Measurements from ENCODE around the gene SPRED2. TPM values are rescaled to one million over a fixed set of nuclear protein-coding genes. Genes with fewer than 3 reads are reported as not detected.

Gene SPRED2
- total RNA-seq, 2 experiments from 2014 or later, result 9.5 to 12.7 TPM

GRCh38 chr2:65392609-65393008, 39.8 kb downstream of the SPRED2 start:
- Mint-ChIP-seq H3K27me3 (ENCODE audit: low read depth) (peaks cover 18% of the 10 kb centered on the region), H3K36me3 (ENCODE audit: low read depth) (no peaks in the 10 kb centered on the region), H3K4me1 (ENCODE audit: low read depth) (peaks cover 48% of the 10 kb centered on the region), H3K9me3 (ENCODE audit: insufficient read depth) (no peaks in the 10 kb centered on the region), H3K27ac (no peak overlapping the region), H3K4me3 (no peak overlapping the region)
- POLR2A ChIA-PET, result no interaction called here
- ATAC-seq (no peak), DNase-seq (no peak)
- CTCF ChIA-PET, result interaction anchor here (0.7 kb wide), 1 partner anchor 10 kb away, joined by 3 read pairs; no protein-coding TSS in a partner anchor

GRCh38 chr2:65390134-65390533, 42.3 kb downstream of the SPRED2 start:
- CTCF ChIA-PET, result no interaction called here
- Mint-ChIP-seq H3K27ac (no peak overlapping the region), H3K4me1 (ENCODE audit: low read depth) (peaks cover 28% of the 10 kb centered on the region), H3K36me3 (ENCODE audit: low read depth) (no peaks in the 10 kb centered on the region), H3K27me3 (ENCODE audit: low read depth) (peaks cover 19% of the 10 kb centered on the region), H3K4me3 (no peak overlapping the region), H3K9me3 (ENCODE audit: insufficient read depth) (no peaks in the 10 kb centered on the region)
- POLR2A ChIA-PET, result no interaction called here
- DNase-seq, result no peak
- ATAC-seq, result no peak

DNA sequence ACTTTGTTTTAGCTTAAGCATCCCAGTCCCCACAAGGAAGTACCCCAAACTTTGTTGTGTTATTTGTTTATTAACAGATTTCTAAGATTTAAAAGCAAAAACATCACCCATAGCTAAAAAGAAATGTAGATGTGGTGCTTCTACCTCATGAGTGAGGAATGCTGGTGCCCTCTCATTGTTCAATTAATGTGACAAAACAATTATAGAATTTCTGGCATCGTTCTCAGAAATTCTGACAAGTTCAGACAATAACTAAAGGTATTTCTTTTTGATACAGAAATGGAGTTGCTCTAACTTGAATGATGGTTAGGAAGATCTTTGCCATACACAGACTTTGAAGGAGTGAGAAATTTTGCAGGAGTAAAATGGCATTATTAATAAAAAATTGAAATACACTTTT, 42.9 kb downstream of the SPRED2 start:
- no peak for DNase-seq
- no peaks in the 10 kb centered on the region for H3K36me3 Mint-ChIP-seq (ENCODE audit: low read depth)
- no peak overlapping the region for H3K4me3 Mint-ChIP-seq
- H3K27ac Mint-ChIP-seq, result no peak overlapping the region
- POLR2A ChIA-PET, result no interaction called here
- ATAC-seq, result no peak
- peaks cover 19% of the 10 kb centered on the region for H3K27me3 Mint-ChIP-seq (ENCODE audit: low read depth)
- H3K9me3 Mint-ChIP-seq (ENCODE audit: insufficient read depth), result no peaks in the 10 kb centered on the region
- CTCF ChIA-PET, result no interaction called here
- H3K4me1 Mint-ChIP-seq (ENCODE audit: low read depth), result peaks cover 27% of the 10 kb centered on the region

GRCh38 chr2:65388596-65389390, 43.6 kb downstream of the SPRED2 start:
- no peak overlapping the region for H3K4me3 Mint-ChIP-seq
- no peak overlapping the region for H3K27ac Mint-ChIP-seq
- H3K36me3 Mint-ChIP-seq (ENCODE audit: low read depth), result no peaks in the 10 kb centered on the region
- ATAC-seq (no peak), DNase-seq (no peak)
- peaks cover 13% of the 10 kb centered on the region for H3K27me3 Mint-ChIP-seq (ENCODE audit: low read depth)
- H3K4me1 Mint-ChIP-seq (ENCODE audit: low read depth), result peaks cover 24% of the 10 kb centered on the region
- CTCF ChIA-PET, result no interaction called here
- POLR2A ChIA-PET, result no interaction called here
- H3K9me3 Mint-ChIP-seq (ENCODE audit: insufficient read depth), result no peaks in the 10 kb centered on the region

DNA sequence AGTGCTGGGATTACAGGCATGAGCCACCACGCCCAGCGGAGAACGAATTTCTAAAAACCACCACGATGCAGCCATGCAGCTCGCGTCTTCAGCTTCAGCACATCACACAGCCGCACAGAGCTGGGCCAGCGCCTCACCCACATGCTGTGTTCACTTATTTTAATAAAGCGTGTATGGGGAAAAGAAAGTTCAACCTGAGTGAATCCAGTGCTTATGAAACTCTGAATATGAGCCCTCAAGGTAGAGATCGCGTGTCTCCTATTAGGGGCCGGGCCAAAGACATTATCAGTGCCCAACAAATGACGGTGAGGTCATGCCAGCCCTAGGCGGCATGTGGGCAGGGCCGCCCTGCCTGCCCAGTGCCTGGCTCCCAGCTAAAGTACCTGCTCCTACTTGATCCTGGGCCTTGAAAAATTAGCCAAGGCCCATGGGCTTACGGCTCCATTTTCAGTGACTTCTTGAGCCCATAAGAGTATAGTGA, 44.3 kb downstream of the SPRED2 start:
- no peaks in the 10 kb centered on the region for H3K36me3 Mint-ChIP-seq (ENCODE audit: low read depth)
- peaks cover 29% of the 10 kb centered on the region for H3K4me1 Mint-ChIP-seq (ENCODE audit: low read depth)
- ChIA-PET CTCF (no interaction called here), POLR2A (no interaction called here)
- H3K27ac Mint-ChIP-seq, result no peak overlapping the region
- no peak overlapping the region for H3K4me3 Mint-ChIP-seq
- no peak for ATAC-seq
- peaks cover 10% of the 10 kb centered on the region for H3K27me3 Mint-ChIP-seq (ENCODE audit: low read depth)
- H3K9me3 Mint-ChIP-seq (ENCODE audit: insufficient read depth), result no peaks in the 10 kb centered on the region
- no peak for DNase-seq

DNA sequence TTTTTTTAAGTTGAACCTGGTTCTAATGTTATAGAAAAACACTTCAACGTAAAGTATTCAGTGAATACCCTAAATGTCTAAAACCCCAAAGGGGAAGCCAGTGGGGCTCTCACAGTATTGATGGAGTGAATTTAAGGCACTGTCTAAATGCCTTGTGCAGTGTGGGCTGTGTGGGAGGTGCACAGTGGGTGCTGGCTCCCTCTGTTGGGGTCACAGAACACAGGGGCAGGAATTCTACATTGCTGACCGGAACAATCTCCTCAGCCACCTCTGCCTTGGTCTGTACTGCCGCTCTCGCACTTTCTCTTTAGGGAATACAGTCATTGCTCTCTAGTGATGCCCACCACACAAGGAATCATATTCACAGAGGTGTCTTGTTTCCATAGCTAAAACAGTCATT, 45.4 kb downstream of the SPRED2 start:
- Mint-ChIP-seq H3K4me3 (no peak overlapping the region), H3K27me3 (ENCODE audit: low read depth) (peaks cover 6% of the 10 kb centered on the region), H3K9me3 (ENCODE audit: insufficient read depth) (no peaks in the 10 kb centered on the region), H3K27ac (no peak overlapping the region), H3K36me3 (ENCODE audit: low read depth) (no peaks in the 10 kb centered on the region), H3K4me1 (ENCODE audit: low read depth) (peaks cover 39% of the 10 kb centered on the region)
- no peak for ATAC-seq
- ChIA-PET CTCF (interaction anchor here (1.1 to 1.4 kb wide), 2 partner anchors 9 to 12 kb away, joined by 3 to 4 read pairs; no protein-coding TSS in a partner anchor), POLR2A (interaction anchor here (0.7 kb wide), 1 partner anchor 135 kb away, joined by 3 read pairs; no protein-coding TSS in a partner anchor)
- DNase-seq, result no peak

DNA sequence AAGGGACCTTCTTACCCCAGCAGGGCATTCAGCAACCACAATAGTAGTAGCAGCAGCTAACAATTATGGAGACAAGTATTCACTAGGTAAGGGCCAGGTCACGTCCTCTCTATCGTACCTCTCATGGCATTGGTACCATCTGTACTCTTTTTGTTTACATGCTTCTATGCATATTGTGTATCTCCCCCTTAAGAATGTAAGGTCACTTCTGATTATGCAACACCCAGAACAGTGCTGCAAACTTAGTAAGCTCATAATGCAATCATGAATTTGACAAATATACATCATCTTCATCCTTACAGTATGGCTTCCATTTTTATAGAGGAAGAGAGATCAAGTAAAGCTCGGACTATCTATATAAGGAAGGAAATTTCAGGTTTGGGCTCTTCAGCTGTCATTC, 46.1 kb downstream of the SPRED2 start:
- ChIA-PET CTCF (interaction anchor here (1.1 to 1.4 kb wide), 2 partner anchors 10 to 12 kb away, joined by 3 to 4 read pairs; no protein-coding TSS in a partner anchor), POLR2A (interaction anchor here (0.7 kb wide), 1 partner anchor 134 kb away, joined by 3 read pairs; no protein-coding TSS in a partner anchor)
- Mint-ChIP-seq H3K27me3 (ENCODE audit: low read depth) (peaks cover 9% of the 10 kb centered on the region), H3K27ac (no peak overlapping the region), H3K4me1 (ENCODE audit: low read depth) (peaks cover 45% of the 10 kb centered on the region), H3K36me3 (ENCODE audit: low read depth) (no peaks in the 10 kb centered on the region), H3K4me3 (no peak overlapping the region), H3K9me3 (ENCODE audit: insufficient read depth) (no peaks in the 10 kb centered on the region)
- DNase-seq (no peak), ATAC-seq (no peak)

- peaks cover 19% of the 10 kb centered on the region for H3K27me3 Mint-ChIP-seq (ENCODE audit: low read depth)
- no peak overlapping the region for H3K4me3 Mint-ChIP-seq
- no peaks in the 10 kb centered on the region for H3K36me3 Mint-ChIP-seq (ENCODE audit: low read depth)
- no peak overlapping the region for H3K27ac Mint-ChIP-seq
- ChIA-PET CTCF (interaction anchor here (0.6 to 1.5 kb wide), 13 partner anchors 8 to 318 kb away, joined by 3 to 10 read pairs (median 3); partner anchors contain the start of gene SPRED2), POLR2A (interaction anchor here (1.1 kb wide), 1 partner anchor 47 kb away, joined by 3 read pairs; no protein-coding TSS in a partner anchor)
- ATAC-seq, result no peak
- no peaks in the 10 kb centered on the region for H3K9me3 Mint-ChIP-seq (ENCODE audit: insufficient read depth)
- peaks cover 32% of the 10 kb centered on the region for H3K4me1 Mint-ChIP-seq (ENCODE audit: low read depth)
- no peak for DNase-seq
Measured at GRCh38 chr2:65383541-65384488, 48.6 kb downstream of the SPRED2 start.

DNA sequence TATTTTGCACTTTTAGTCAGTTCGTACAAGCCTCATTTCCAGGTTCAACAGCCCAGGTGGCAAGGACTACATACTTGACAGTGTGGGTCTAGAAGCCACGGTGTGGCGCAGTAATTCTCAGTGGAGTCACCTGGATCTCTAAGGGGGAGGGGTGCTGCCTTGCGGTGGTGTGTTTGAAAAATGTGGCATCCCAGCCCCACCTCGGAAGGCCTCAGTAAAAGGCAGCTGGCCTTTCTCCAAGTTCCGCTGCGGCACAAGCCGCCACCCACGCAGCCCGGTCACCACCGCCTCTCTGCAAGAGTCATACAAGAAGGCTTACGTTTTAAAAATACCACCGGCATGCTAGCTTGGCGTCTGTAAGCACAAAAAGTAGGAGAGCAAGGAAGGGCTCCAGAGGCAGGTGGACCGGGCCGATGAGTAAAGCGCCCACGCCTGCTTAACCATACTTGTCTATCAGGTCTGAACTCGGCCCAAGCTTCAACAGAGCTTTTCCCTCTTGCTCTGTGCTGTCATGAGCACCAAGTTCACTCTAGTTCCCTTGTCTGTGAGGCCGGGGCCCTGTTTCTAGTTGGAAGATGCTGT, 49.5 kb downstream of the SPRED2 start:
- peak overlapping the region; percentile 40 for H3K27ac Mint-ChIP-seq
- POLR2A ChIA-PET, result interaction anchor here (1.1 kb wide), 1 partner anchor 48 kb away, joined by 3 read pairs; no protein-coding TSS in a partner anchor
- DNase-seq (peak; percentile 79), ATAC-seq (peak; percentile 79)
- no peaks in the 10 kb centered on the region for H3K36me3 Mint-ChIP-seq (ENCODE audit: low read depth)
- H3K4me3 Mint-ChIP-seq, result peak overlapping the region; percentile 50
- peaks cover 32% of the 10 kb centered on the region for H3K4me1 Mint-ChIP-seq (ENCODE audit: low read depth)
- H3K9me3 Mint-ChIP-seq (ENCODE audit: insufficient read depth), result no peaks in the 10 kb centered on the region
- CTCF ChIA-PET, result interaction anchor here (0.7 to 1.5 kb wide), 13 partner anchors 9 to 317 kb away, joined by 3 to 10 read pairs (median 4); partner anchors contain the start of gene SPRED2
- peaks cover 19% of the 10 kb centered on the region for H3K27me3 Mint-ChIP-seq (ENCODE audit: low read depth)

DNA sequence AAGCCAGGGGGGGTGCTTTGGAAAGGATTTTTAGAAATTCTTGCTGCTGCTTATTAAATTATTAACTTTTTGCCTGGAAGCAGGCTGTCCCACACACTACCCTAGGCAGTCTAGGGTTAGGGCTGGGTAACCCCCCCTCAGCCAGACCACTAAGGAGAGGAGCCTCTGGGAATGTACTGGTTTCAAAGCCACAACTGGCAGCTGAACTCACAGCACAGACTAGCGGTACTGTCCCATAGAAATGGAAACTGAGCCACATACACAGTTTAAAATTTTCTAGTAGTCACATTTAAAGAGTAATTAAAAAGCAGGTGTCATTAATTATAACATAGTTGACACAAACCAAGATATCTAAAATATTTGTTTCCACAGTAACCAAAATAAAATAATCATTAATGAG, 50.1 kb downstream of the SPRED2 start:
- POLR2A ChIA-PET, result interaction anchor here (1.1 kb wide), 1 partner anchor 48 kb away, joined by 3 read pairs; no protein-coding TSS in a partner anchor
- Mint-ChIP-seq H3K27ac (no peak overlapping the region), H3K4me3 (no peak overlapping the region), H3K4me1 (ENCODE audit: low read depth) (peaks cover 37% of the 10 kb centered on the region), H3K27me3 (ENCODE audit: low read depth) (peaks cover 19% of the 10 kb centered on the region), H3K36me3 (ENCODE audit: low read depth) (no peaks in the 10 kb centered on the region), H3K9me3 (ENCODE audit: insufficient read depth) (no peaks in the 10 kb centered on the region)
- CTCF ChIA-PET, result interaction anchor here (0.8 to 1.4 kb wide), 4 partner anchors 10 to 32 kb away, joined by 3 to 4 read pairs (median 4); no protein-coding TSS in a partner anchor
- ATAC-seq (no peak), DNase-seq (no peak)

DNA sequence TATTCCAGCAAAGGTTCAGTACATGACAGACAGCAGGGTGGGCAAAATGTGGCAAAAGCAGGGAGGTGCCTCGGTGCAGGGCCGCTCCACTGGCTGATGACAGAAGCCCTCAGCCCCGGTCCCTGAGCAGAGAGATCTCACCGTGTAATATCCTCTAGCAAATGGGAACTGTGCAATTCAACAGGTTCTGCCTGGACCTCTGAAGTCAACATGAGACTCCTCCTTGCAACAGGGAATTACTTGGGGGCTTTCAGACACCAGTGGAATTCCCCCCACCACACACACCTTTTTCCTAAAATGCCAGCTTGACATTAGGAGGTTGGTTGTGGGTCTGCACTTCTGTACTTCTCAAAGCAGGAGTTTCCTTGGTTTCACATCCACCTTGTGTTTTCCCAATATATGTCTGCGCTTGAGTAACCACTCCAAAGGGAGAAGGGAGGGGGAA, 50.8 kb downstream of the SPRED2 start:
- ChIA-PET CTCF (interaction anchor here (1.4 kb wide), 1 partner anchor 9 kb away, joined by 3 read pairs; no protein-coding TSS in a partner anchor), POLR2A (interaction anchor here (0.6 kb wide), 1 partner anchor 1794 kb away, joined by 3 read pairs; the partner anchor contains the start of gene WDPCP)
- H3K27me3 Mint-ChIP-seq (ENCODE audit: low read depth), result peaks cover 19% of the 10 kb centered on the region
- H3K4me3 Mint-ChIP-seq, result no peak overlapping the region
- H3K9me3 Mint-ChIP-seq (ENCODE audit: insufficient read depth), result no peaks in the 10 kb centered on the region
- DNase-seq, result no peak
- no peak overlapping the region for H3K27ac Mint-ChIP-seq
- H3K36me3 Mint-ChIP-seq (ENCODE audit: low read depth), result no peaks in the 10 kb centered on the region
- no peak for ATAC-seq
- peaks cover 41% of the 10 kb centered on the region for H3K4me1 Mint-ChIP-seq (ENCODE audit: low read depth)

All from activated CD8-positive, alpha-beta T cell treated with anti-CD3 and anti-CD28 coated beads, Interleukin-2, amount 10 ng/mL, durations not matched to agents 7 days and 5 days (primary cell).